Testis (tissue), 3 donors: Measurements from ENCODE around the gene BBS10. TPM values are rescaled to one million over a fixed set of nuclear protein-coding genes. Genes with fewer than 3 reads are reported as not detected.
"Not testable (repeated sequence)": the region's sequence is repeated elsewhere in the genome, so short reads cannot be mapped to it uniquely, and the experiment has no call there.

Source experiments
- DNase-seq: peaks from one replicate; pipeline ENCODE4 v3.0.0-alpha.2; 2019
- H3K27ac ChIP-seq, 2 donors: fragments of 200-600 bp; sonication (generic); one replicate each; pipeline ENCODE4 v1.5.1; 2019
- H3K27me3 ChIP-seq: fragments of 200-600 bp; sonication (generic); one replicate; pipeline ENCODE4 v1.5.1; 2019
- H3K36me3 ChIP-seq: fragments of 200-600 bp; sonication (generic); one replicate; pipeline ENCODE4 v1.5.1; 2017; ENCODE audit warnings: low read depth; ENCODE audit errors: missing control alignments
- H3K4me1 ChIP-seq: fragments of 200-600 bp; sonication (generic); one replicate; pipeline ENCODE4 v1.5.1; 2019
- H3K4me3 ChIP-seq, 2 donors: fragments of 200-600 bp; sonication (generic); one replicate each; pipeline ENCODE4 v1.5.1; 2017 to 2019
- H3K9me3 ChIP-seq: fragments of 200-600 bp; sonication (generic); one replicate; pipeline ENCODE4 v1.5.1; 2017
- POLR2A ChIP-seq: fragments of 450-650 bp; IDR thresholded peaks from one replicate; pipeline ENCODE4 v1.6.1; 2017; ENCODE audit warnings: antibody characterized with exemption, mild to moderate bottlenecking, moderate library complexity
- WGBS, 2 donors: methylation state at CpG; one replicate each; pipeline ENCODE4 v1.1.5; 2018; 5-methylcytosine and 5-hydroxymethylcytosine counted together
- intact Hi-C: fragments of 100-400 bp; cut with DNase I; formaldehyde crosslinking; loops from one replicate; pipeline ENCODE4 v1.15.1; 2023; ENCODE audit warnings: low total_unique reads
- polyA plus RNA-seq: library from polyadenylated mRNA; stranded (reverse); fragments of 350-450 nt; fragmentation: Illumina TruSeq; extraction: RNeasy Lipid Tissue Mini Kit (QIAGEN cat#74804); gene quantifications from one replicate; pipeline ENCODE4 v1.2.3, GENCODE V29; 2014; ENCODE audit warnings: low read depth, low replicate concordance; ENCODE audit not compliant: insufficient read depth
- total RNA-seq, 2 donors: library from RNA; depleted of rRNA; stranded (reverse); fragments of >200 nt; gene quantifications; one replicate each; pipeline ENCODE4 v1.2.3, GENCODE V29; 2016
- TF ChIP-seq, protein P1 (sequence below), 3 experiments: fragments of 450-650 bp in 2 of 3; fragments of 200-600 bp in 1 of 3; sonication (generic) in 1 of 3; IDR thresholded peaks; one replicate each; pipeline ENCODE4 v1.5.1; 2016 to 2019; ENCODE audit warnings: antibody characterized with exemption in 3 of 3, mild to moderate bottlenecking in 2 of 3, moderate library complexity in 1 of 3

BBS10 gene
- total and polyA plus RNA-seq, 3 donors from 2014 or later, result 8.3 to 9.2 (median 9.0) TPM

DNA sequence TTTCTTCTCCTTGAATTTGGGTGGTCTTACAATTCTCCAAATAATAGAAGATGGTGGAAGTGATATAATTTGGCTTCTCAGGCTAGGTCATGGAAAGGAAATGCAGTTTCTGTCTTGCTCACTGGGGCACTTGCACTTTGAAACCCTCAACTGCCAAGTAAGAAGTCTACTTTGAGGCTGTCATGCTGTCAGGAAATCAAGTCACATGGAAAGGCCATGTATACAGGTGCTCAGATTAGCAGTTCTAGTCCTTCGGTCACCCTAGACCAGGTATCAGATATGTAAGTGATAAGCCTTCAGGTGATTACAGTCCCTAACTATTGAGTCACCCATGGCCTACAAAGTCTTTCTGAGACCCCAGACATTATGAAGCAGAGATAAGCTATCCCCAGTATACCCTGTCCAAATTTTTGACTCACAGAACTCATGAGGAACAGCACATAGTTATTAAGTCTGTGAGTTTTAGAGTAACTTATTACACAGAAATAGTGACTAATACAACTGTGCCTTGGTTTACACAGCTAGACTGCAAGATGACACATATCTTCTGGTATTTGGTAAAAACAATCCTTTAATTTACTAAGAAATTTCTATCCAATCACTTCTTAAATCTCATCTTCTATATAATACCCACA is 26.3 kb upstream of the BBS10 start:
- H3K36me3 ChIP-seq, result no peaks in the 10 kb centered on the region
- H3K4me3 ChIP-seq, result no peak overlapping the region
- DNase-seq, result no peak
- intact Hi-C loops, result no loop called here
- no peaks in the 10 kb centered on the region for H3K4me1 ChIP-seq
- TF ChIP-seq POLR2A, result no peak
- TF ChIP-seq, protein P1, sequence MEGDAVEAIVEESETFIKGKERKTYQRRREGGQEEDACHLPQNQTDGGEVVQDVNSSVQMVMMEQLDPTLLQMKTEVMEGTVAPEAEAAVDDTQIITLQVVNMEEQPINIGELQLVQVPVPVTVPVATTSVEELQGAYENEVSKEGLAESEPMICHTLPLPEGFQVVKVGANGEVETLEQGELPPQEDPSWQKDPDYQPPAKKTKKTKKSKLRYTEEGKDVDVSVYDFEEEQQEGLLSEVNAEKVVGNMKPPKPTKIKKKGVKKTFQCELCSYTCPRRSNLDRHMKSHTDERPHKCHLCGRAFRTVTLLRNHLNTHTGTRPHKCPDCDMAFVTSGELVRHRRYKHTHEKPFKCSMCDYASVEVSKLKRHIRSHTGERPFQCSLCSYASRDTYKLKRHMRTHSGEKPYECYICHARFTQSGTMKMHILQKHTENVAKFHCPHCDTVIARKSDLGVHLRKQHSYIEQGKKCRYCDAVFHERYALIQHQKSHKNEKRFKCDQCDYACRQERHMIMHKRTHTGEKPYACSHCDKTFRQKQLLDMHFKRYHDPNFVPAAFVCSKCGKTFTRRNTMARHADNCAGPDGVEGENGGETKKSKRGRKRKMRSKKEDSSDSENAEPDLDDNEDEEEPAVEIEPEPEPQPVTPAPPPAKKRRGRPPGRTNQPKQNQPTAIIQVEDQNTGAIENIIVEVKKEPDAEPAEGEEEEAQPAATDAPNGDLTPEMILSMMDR (IDR thresholded peaks at IDR 0.05), result no peak
- 85 to 100% methylated on average over 1 of the region's 1 CpG for WGBS, 2 donors
- H3K9me3 ChIP-seq, result no peaks in the 10 kb centered on the region
- H3K27ac ChIP-seq, result no peak overlapping the region
- no peaks in the 10 kb centered on the region for H3K27me3 ChIP-seq

DNA sequence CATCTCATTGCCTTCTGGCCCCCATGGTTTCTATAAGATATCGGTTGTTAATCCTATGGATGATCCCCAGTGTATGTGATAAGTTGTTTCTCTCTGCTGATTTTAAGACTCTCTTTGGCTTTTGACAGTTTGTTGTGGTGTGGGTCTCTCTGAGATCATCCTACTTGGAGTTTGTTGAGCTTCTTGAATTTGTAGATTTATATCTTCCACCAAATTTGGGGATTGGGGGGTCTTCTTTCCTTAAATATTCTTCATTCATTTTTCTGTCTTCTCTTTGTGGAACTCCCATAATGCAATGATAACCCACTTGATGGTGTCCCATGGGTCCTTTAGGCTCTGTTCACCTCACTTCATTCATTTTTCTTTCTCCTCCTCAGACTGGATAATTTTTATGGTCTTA is 20.0 kb upstream of the BBS10 start:
- DNase-seq, result no peak
- no peaks in the 10 kb centered on the region for H3K36me3 ChIP-seq
- no peaks in the 10 kb centered on the region for H3K4me1 ChIP-seq
- no peaks in the 10 kb centered on the region for H3K9me3 ChIP-seq
- no peaks in the 10 kb centered on the region for H3K27me3 ChIP-seq
- H3K4me3 ChIP-seq, result no peak overlapping the region
- H3K27ac ChIP-seq, result no peak overlapping the region
- intact Hi-C loops, result no loop called here
- 100% methylated on average over 1 of the region's 1 CpG for WGBS, 2 donors
- TF ChIP-seq POLR2A, result no peak
- TF ChIP-seq, protein P1 (IDR thresholded peaks at IDR 0.05), result no peak

DNA sequence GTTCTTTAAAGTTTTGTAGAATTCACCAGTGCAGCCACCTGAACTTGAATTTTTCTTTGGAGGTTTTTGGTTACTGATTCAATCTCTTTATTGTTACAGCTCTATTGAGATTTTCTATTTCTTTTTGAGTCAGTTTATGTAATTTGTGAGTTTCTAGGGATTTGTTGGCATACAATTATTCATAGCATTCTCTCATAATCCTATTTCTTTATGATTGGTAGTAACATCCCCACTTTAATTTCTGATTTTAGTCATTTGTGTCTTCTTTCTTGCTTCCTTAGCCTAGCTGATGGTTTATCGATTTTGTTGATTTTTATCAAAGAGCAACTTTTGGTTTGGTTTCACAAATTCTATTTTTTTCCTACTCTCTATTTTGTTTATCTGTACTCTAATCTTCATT is 17.9 kb upstream of the BBS10 start:
- no peaks in the 10 kb centered on the region for H3K4me1 ChIP-seq
- no peak for DNase-seq
- WGBS, 2 donors, result 97 to 100% methylated on average over 1 of the region's 1 CpG
- H3K4me3 ChIP-seq, result no peak overlapping the region
- no peaks in the 10 kb centered on the region for H3K27me3 ChIP-seq
- intact Hi-C loops, result no loop called here
- no peaks in the 10 kb centered on the region for H3K9me3 ChIP-seq
- H3K27ac ChIP-seq, result no peak overlapping the region
- no peak for TF ChIP-seq POLR2A
- TF ChIP-seq, protein P1 (IDR thresholded peaks at IDR 0.05), result no peak
- no peaks in the 10 kb centered on the region for H3K36me3 ChIP-seq

DNA sequence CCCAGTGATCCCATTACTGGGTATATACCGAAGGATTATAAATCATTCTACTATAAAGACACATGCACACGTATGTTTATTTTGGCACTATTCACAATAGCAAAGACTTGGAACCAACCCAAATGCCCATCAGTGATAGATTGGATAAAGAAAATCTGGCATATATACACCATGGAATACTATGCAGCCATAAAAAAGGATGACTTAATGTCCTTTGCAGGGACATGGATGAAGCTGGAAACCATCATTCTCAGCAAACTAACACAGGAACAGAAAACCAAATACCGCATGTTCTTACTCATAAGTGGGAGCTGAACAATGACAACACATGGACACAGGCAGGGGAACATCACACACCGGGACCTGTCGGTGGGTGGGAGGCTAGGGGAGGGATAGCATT is 15.9 kb upstream of the BBS10 start:
- H3K27ac ChIP-seq, intact Hi-C loops, H3K4me3 ChIP-seq, H3K9me3 ChIP-seq, H3K4me1 ChIP-seq, H3K36me3 ChIP-seq, H3K27me3 ChIP-seq, DNase-seq: not testable (repeated sequence)
- 90 to 96% methylated on average over 5 of the region's 5 CpGs for WGBS, 2 donors

DNA sequence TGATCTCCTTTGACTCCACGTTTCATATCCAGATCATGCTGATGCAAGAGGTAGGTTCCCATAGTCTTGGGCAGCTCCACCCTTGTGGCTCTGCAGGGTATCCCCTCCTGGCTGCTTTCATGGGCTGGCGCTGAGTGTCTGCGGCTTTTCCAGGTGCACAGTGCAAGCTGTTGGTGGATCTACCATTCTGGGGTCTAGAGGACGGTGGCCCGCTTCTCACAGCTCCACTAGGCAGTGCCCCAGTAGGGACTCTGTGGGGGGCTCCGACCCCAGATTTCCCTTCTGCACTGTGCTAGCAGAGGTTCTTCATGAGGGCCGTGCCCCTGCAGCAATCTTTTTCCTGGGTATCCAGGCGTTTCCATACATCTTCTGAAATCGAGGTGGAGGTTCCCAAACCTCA is 12.1 kb upstream of the BBS10 start:
- Histone ChIP-seq H3K9me3 (no peaks in the 10 kb centered on the region), H3K36me3 (no peaks in the 10 kb centered on the region), H3K4me1 (no peaks in the 10 kb centered on the region), H3K4me3 (no peak overlapping the region), H3K27ac (no peak overlapping the region), H3K27me3 (no peaks in the 10 kb centered on the region)
- WGBS, 2 donors, result 88 to 95% methylated on average over 8 to 9 of the region's 9 CpGs
- intact Hi-C loops, result no loop called here
- TF ChIP-seq, protein P1 (IDR thresholded peaks at IDR 0.05), result no peak
- TF ChIP-seq POLR2A, result no peak
- DNase-seq, result no peak
